Activated naive CD4-positive, alpha-beta T cell treated with anti-CD3 and anti-CD28 coated beads, Interleukin-2, amount 50 U/mL, for 16 hours (primary cell): ENCODE data around the gene PLA2G2D.

ENCODE experiments used
- DNase-seq: peaks from one replicate; pipeline ENCODE4 v3.0.0-alpha.2; 2020

Gene PLA2G2D, protein sequence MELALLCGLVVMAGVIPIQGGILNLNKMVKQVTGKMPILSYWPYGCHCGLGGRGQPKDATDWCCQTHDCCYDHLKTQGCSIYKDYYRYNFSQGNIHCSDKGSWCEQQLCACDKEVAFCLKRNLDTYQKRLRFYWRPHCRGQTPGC

DNA sequence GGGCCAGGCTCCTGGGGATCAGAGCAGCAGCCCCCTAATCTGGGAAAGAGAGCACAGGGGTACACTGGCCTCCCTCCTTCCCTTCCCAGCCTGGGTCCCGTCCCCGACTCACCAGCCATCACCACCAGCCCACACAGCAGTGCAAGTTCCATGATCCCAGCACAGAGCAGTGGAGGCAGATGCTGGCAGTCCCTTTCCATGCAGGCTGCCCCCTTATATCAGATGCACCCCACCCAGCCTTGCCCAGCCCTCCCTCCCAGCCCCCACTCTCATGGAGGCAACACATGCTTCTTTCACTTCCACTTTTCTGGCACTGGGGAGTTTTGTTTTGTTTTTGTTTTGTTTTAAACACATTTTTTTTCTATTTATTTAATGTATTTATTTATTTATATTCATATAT lies at the start of gene PLA2G2D:
Gene PLA2G2D, minus strand, starts transcription at position 190 of the 400 bp plus-strand sequence. Its CDS starts 38 bp downstream, at position 152.
- DNase-seq, result no peak

DNA sequence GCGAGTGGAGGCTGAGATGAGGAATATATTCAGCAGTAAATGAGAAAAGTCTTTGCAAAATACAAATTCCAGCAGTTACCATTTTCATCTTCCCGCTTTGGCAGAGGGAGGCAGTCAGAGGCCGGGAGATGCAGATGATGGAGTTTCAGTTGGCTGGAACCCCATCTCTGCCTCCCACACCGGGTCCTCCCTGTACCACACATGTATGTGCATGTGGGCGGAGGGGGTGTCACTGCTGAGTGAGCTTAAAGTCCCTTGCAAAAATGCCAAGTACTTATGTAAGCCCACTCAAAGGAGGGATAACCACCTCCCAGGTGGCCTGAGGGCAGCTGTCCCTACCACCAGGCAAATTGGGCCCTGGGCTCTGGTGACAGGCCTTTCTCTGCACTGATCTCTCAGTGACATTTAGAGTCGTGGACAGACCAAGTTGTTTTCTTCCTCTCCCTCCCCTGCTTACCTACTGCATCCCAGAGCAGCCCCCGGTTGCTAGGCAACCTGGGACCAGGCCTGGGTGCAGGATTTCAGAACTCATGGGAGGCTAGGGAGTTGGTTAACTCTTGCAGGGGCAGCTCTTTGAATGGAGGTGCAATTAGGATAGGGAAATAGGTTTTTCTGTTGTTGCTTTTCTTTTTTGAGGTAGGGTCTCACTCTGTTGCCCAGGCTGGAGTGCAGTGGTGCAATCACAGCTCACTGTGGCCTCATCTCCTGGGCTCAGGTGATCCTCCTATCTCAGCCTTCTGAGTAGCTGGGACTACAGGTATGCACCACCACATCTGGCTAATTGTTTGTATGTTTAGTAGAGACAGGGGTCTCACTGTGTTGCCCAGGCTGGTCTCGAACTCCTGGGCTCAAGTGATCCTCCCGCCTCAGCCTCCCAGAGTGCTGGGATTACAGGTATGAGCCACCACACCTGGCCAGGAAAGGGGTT lies 49.5 kb upstream of the PLA2G2D start:
- DNase-seq, result no peak

DNA sequence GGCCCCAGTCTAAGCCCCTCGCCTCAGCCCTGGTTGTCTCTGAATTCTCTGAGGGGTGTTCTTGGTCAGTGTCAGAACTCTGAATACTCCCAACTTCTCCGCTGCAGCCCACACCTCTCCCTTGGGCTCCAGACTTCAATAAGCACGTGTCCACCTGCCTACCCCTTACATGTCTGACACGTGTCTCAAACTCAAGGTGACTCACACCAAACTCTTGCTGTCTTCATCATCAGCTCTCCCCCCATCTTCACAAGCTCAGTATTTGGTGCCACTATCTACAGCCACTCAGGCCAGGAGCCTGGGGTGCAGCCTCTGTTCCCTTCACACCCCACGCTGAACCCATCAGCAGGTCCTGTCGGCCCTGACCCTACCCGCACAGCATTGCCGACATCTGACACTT lies 47.8 kb upstream of the PLA2G2D start:
- no peak for DNase-seq

DNA sequence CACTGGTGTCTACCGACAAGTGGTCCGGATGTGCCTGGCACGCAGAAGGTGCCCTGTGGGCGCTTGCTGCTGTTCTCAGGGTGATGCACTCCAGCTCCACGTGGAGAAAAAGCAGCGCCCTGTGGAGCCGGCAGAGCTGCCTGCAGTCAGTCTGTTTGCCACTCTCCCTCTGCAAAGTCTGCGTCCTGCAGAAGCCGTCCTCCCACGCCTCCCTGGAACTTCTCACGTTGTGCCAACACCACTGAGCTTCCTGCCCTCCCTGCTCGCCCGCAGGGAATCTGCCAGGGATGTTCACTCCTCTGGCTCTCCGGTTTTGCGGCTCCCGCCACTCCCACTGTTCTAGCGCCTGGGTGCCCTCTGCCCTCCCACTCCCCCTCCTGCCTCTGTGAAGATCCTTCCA lies 46.7 kb upstream of the PLA2G2D start:
- DNase-seq, result no peak

DNA sequence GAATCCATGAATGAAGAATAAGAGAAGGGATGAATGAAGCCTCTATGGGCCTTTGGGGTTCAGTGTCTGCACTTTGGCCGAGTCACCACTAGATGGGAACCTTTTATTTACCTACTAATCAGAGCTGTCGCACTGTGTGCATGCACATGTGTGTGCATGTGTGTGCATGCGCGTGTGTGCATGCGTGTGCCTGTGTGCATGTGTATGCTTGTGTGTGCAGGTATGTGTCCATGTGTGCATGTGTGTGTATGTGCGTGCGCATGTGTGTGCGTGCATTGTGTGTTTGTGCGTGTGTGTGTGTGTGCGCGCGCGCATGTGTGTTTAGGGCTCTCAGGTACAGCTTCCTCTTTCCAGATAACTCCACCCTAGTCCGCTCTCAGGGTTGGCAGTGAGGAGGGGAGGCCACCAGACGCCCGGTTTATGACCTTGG lies 46.2 kb upstream of the PLA2G2D start:
- no peak for DNase-seq

DNA sequence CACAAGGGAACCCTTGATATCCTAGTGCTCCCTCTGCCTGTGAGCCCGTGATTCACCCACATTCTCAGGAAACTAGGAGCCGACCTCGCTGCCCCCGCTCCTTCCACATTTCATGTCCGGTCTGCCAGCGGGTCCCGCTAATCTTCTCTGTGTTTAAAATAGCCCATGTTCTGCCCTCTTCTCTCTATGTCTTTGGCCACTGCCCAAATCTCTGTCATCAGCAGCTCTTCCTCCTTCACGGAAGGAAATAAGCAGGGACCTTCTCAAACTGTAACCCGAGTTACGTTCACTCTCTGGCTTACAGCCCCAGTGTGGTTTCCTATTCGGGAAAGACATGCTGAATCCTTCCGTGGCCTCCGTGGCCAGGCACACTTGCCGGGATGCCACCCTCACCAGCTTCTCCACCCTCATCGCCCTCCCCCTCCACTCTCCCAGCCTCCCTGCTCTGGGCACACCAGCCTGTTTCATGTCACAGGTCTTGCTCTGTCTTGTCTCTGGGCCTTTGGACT lies 45.4 kb upstream of the PLA2G2D start:
- DNase-seq, result no peak

DNA sequence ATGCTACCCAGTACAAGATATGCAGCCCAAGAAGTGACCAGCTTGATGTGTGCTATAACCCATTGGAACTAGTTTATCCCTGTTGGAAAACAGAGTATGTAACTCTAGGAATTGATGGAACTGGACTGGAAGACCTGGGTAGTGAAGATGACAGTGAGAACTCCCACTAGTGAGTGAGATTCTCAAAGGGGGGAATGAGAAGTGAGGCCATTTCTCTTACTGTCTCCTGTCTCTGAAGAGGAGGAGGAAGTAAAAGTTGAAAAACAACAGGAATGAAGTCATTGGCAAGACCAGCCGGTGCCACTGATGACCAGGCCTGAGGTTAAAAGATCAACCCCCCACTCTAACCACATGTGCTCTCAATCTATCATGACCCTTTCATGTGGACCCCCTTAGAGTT lies 40.7 kb upstream of the PLA2G2D start:
- no peak for DNase-seq

DNA sequence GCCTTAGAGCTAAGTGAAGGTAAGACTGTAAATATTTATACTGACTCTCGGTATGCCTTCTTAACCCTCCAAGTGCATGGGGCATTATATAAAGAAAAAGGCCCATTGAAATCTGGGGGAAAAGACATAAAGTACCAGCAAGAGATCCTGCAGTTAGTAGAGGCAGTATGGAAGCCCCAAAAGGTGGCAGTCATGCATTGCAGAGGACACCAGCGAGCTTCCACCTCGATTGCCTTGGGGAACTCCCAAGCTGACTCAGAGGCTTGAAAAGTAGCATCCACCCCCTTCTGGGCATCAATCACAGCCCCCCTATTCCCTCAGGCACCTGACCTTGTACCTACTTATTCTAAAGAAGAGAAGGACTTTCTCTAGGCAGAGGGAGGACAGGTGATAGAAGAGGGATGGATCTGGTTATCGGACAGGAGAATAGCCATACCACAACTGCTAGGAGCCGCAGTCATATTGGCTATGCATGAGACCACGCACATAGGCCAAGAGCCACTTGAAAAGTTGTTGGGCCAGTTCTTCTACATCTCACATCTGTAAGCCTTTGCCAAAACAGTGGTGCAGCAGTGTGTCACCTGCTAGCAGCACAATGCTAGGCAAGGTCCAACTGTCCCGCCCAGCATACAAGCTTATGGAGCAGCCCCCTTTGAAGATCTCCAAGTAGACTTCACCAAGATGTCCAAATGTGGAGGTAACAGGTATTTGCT lies 39.2 kb upstream of the PLA2G2D start:
- DNase-seq, result peak; percentile 48

DNA sequence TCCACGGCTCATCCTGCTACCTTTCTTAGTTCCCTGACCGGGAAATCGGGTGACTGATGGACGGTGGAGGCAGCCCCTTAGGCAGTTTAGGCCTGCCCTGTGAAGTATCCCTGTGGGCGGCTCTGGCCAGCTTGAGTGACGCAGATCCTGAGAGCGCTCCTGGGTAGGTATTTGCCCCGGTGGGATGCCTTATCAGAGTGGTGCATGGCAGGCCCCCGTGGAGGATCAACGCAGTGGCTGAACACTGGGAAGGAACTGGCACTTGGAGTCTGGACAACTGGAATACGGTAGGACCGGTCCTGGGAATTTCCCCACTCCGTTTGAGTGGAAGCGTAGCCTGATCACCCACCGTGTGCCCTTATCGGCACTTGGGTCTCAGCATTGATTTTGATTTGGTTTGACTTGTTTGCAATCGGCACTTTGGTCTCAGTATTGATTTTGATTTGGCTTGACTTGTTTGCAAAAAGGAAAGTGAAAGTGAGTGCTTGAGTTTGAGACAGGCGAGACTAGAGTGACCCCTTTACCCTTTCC lies 35.0 kb upstream of the PLA2G2D start:
- no peak for DNase-seq

DNA sequence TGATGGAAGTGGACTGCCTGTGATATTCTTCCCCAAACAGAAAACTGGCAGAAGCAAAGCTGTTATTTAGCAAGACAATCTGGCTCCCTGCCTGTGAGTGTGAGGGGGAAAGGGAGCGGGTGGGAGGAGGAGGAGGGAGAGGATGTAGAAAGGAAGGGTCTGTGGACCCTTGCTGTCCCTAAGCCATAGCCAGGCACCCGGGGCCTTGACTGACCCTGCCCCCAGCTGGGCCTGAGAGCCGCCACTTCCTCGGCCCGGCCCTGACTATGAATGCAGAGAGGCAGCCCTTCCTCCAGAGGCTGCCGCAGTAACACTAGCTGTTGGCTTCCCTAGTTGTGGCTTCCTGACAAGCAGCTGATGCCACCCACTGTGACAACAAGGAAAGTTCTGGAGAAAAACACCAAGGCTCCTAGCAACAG lies 33.7 kb upstream of the PLA2G2D start:
- no peak for DNase-seq

DNA sequence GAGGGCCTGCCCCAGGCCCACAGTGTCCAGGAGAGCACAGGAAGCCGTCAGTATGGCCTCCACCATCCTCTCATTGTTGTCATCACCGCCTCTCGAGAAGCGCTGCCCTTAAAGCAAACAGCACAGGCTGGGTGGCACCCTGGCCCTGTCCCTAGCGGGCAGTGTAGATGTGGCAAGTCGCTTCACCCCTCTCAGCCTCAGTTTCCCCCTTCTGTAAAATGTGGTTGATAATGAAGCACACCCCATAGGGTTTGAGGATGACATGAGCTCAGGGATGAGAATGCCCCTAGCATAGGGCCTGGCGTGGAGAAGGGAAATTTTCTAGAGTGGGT lies 33.2 kb upstream of the PLA2G2D start:
- DNase-seq, result no peak

DNA sequence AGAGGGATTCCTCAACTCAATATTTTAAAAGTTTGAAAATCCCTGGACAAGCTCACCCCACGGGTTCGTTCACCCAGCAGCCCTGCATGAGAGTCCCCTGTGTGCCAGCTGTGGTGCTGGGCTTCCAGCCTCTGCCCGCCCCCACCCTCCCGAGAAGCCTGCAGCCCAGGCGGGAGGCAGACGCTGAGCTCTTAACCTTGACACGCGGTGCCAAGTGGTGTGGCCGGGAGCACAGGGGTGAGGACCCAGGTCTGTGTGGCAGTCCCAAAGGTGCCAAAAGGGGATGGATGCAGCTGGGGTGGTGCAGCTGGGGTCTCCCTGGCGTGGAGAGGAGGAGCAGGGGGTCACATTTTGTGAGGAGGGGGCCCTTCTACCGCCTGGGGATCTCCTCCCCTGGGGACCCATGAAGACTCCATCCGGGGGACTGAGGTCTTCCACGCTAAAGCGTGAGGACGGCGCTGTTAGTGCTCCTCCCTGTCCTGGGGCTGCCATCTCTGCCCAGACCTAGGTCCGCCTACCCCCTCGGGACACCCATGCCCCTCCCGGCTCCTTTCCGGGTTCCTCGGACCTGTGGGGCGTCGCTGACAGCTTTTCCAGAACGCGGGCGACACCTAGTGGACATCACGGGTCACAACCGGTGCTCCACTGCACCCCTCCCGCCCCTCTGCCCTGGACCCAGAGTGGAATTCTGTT lies 32.7 kb upstream of the PLA2G2D start:
- peak; percentile 78 for DNase-seq

DNA sequence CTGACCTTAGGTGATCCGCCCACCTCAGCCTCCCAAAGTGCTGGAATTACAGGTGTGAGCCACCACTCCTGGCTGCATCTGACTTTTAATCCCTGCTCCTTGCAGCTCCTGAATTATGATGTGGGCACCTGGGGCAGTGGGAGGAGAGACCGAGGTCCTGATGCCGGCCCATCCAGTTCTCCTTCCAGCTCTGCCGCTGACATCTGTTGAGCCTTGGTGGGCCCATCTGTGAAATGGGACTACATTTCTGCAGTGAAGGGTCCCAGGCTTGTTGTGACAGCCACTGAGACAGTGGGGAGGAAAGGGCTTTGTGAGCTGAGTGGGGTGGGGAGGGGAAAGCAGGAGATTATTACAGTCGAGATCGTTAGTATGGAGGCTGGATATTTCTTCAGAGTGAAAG lies 31.6 kb upstream of the PLA2G2D start:
- no peak for DNase-seq

DNA sequence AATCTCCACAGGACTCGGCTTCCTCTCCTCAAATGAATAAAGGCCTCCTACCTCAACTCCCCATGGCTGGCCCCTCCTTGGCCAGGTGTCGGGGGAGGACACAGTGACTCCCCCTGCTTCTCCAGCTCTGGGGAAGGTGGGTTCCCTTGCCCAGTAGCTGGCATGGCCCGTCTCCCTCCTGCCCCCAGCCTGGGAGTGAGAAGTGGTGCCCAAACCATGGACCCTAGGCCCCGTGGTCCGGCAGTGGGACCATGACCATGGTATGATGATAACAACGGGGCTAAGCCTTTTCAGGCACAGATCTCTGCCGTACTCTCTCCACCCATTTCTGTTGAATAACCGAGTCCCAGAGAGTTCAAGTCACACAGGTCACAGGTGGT lies 31.0 kb upstream of the PLA2G2D start:
- DNase-seq, result no peak

DNA sequence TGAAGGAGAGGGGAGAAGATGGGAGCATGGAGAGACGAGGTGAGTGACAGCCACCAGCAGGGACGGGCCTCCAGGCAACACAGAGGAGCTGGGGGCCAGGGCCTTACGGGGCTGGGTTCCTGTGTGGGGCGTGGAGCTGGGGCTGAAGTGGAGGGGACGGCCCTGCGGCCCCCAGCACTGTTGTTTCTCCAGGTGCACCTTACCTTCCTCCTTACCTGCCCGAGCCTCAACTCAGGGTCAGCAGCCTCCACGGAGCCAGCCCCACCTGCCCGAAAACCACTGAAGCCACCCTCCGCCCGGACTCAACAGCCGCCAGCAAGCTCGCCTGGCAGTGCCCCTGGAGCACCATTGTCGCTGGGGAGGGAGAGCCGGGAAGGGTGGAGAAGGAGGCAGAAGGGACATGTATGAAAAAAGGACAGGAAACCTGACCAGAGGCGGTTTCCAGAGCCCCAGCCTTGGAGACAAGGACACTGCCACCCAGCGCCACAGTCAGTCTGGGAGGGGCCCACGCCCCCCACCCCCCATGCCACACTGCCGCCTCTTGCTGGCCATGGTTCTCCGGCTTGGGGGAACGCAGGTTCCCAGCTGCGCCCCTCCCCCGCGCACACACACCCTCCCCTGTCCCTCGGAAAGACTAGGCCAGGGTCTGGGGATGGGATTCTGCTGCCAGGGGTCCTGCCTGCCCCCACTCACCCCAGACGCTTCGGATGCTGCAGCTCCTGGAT lies 30.4 kb upstream of the PLA2G2D start:
- no peak for DNase-seq

DNA sequence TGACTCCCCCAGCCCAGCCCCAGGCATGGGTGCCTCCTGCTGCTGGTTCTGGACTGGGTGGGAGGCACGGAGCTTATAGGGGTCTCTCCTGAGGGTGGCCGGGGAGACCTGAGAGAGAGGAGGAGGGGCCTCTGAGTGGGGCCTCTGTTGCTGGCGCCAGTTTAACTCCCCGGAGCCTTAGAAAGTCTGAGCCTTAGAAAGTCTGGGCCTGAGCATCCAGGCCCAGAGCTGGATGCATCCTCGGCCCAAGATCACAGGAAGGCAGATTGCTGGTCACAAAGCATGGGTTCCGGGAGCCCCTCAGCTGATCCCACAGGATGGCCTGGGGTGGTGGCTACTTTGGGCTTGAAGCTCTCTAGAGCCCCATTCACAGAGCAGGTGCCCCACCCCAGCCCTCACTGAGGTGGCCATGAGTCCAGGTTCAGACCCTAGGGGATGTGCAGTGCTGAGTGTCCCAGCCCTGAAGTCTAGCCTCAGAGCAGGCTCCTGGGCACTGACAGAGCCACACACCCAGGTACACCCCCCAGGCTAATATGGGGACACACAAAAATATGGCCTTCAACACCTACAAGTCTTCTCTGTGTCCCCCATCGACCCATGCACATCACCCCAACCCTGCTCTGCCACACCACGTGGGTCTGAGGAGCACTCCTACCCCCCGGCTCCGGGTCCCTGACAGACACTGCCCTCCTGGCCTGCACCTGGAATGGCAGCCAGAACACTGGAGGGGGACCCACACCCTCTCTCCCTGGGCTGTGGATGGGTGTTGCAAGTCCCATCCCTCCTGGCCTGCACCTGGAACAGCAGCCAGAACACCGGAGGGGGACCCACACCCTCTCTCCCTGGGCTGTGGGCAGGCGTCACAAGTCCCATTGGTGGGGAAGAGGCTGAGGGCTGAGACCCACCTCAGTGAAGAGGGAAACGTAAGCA lies 29.5 kb upstream of the PLA2G2D start:
- DNase-seq, result no peak

DNA sequence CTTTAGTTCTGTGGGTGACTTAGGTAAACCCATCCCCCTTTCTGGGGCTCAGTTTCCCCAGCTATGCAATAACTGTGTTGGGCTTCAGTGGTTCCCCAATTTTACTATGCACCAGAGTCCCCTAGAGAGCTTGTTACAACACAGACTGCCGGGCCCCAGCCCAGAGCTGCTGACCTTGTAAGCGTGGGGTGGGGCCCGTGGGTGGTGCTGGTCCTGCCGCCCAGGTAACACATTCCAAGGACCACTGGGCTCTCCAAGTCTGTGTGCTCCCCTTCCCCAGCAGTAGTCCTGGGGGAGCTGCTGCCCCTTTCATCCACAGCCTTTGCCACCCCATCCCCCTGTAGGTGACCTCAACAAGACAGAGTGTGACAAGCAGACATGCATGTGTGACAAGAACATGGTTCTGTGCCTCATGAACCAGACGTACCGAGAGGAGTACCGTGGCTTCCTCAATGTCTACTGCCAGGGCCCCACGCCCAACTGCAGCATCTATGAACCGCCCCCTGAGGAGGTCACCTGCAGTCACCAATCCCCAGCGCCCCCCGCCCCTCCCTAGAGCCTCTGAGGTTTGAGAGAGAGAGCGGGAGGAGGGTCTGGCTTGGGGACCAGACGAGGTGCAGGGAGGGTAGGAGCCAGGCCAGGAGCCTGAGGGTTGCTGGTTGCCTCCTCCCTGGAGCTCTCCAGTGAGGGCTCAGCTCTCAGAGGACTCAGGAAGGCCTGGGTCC lies 28.7 kb upstream of the PLA2G2D start:
- no peak for DNase-seq

DNA sequence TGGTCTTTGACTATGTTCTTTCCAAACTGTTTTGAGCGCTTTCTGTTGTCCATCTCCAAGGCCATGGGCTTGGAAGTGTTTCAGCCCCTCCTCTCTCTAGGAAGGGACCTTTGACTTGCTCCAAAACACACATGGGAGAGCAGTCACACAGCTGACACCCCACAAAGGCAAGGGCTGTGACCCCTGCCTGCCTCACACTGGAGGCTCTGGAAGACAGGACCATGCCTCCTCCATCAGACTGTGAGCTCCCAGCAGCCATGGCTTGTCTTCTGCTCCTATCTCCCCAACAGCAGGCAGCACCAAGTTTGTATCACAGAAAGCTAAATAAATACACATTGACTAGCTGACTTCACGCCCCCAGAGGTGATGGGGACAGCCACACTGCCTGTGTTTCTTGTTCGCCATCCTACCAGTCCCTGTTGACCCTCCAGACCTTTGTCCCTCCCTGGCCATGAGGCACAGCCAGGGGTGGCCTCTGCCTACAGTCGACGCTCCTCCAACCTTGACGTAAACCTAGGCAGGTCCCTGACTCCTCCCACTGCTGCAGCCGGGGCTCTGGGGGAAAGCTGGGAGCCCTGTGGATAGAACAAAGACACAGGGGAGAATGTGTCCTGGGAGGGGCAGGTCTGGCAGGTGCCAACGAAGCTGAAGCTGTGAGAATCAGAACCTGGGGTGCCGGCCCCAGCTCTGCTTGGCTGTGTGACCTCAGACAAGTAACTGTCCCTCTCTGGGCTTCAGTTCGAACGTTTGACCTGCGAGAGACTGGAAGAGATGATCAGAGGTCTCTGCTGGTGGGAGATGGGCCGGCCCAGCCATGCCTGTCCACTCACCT lies 24.6 kb upstream of the PLA2G2D start:
- DNase-seq, result no peak

DNA sequence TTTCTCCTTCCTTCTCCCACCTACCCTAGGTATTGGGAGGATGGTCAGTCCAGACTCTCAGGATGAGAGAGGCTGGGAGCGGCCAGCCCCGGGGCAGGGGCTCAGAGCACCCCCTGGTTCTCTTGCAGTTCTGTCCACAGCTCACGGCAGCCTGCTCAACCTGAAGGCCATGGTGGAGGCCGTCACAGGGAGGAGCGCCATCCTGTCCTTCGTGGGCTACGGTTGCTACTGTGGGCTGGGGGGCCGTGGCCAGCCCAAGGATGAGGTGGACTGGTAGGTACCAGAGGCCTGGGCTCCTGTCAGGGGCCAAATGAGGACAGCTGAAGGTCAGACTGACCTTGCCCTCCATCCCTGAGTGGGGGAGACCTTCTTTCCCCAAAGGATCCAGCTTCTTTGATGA lies 24.0 kb upstream of the PLA2G2D start:
- DNase-seq, result no peak
